ENCODE results near the gene LIPF.
"Not testable (repeated sequence)": the region's sequence is repeated elsewhere in the genome, so short reads cannot be mapped to it uniquely, and the experiment has no call there.

LIPF gene

DNA sequence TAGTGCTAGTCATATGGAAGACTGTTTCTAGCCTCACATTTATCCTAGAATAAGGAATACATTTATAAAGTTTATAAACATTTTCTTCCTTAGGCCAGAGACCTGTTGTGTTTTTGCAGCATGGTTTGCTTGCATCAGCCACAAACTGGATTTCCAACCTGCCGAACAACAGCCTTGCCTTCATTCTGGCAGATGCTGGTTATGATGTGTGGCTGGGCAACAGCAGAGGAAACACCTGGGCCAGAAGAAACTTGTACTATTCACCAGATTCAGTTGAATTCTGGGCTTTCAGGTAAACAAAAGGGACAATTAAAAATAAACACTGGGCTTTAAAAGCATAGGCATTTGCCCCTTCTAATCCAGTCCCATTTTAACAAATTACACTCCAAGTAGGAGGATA lies 4.2 kb downstream of the LIPF start:
- DNase-seq: no peak
- intact Hi-C loops (cut with DNase I): no loop called here

DNA sequence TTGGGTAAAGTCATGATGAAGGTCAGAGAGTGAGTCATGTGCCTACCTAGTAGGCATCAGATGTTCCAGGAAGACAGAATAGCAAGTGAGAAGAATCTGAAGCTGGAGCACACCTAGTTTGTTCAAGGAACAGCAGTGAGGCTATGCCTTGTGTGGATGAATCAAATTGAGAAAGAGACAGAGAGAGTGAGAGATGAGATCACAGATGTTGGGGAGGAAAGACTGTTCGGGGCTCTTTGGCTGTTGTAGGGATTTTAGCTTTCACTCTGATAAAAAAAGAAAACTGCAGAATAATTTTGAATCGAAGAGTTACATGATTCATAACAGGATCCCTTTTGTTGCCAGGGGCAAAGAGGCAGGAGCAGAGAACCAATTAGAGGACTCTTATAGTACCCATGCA lies 6.3 kb downstream of the LIPF start:
- intact Hi-C loops (cut with DNase I): no loop called here
- DNase-seq: no peak

DNA sequence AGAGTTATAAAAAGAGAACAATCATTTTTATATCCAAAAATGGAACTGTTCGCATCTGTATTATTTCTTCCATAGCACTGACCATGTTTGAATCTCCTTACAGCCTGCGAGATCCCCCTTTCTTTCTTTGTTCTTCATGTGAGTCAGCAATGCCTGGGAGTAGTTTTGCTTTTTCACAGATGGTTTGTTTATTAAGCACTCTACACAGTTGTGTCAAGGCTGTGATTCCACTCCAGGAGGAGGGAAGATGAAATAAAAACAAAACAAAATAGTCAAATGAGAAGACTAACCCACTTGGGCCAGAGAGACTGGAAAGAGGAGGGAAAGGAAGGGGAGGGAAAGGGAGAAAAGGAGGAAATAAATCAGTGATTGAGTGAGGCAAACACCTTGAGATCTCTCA lies 7.8 kb downstream of the LIPF start:
- no peak for DNase-seq
- intact Hi-C loops (cut with DNase I): no loop called here

DNA sequence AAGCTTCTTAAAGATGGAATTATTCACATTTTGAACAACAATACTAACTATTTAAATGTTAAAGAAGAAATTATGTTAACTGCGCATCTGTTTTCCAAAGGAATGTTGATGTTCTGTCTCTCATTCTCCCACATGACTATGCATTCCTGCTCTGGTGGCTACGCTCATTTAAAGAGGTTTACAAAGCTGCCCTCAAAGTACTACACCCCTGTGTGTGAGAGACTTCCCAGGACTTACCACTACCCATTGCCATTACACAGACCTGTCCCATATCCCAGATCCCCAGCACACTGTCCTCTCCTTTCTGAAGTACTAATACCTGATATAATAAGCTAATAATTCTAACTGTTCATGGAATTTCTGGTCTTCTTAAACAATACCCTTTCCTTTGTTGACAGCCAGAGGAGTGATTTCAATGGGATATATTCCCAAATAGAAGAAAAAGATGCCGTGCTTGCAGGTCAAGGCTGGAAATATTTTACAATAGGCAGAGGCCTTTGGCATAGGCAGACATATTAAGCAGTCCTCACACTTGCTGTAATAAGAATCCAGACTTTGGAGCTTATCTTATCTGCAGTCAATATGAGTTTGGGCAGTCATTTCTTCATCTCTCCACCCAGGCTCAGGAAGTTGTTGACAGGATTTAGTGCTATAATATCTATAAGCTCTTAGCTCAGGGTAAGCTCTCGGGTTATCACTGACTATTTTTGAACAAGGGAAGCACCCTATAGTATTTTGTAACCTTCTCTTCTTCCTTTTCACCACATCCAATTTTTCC lies 12.2 kb downstream of the LIPF start:
- intact Hi-C loops (cut with DNase I): no loop called here
- no peak for DNase-seq

DNA sequence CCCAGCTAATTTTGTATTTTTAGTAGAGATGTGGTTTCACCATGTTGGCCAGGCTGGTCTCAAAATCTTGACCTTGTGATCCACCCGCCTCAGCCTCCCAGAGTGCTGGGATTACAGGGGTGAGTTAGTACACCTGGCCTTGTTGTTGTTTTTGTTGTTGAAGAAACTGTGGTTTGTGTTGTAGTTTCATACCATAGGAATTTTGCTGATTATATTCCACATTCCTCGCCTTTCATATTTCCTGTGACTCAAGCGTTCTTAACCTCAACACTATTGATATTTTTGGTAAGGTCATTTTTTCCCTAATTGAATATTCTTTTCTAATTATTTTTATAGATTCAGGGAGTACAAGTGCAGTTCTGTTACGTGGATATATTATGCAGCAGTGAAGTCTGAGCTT lies 16.7 kb downstream of the LIPF start:
- intact Hi-C loops (cut with DNase I): no loop called here
- DNase-seq: no peak

DNA sequence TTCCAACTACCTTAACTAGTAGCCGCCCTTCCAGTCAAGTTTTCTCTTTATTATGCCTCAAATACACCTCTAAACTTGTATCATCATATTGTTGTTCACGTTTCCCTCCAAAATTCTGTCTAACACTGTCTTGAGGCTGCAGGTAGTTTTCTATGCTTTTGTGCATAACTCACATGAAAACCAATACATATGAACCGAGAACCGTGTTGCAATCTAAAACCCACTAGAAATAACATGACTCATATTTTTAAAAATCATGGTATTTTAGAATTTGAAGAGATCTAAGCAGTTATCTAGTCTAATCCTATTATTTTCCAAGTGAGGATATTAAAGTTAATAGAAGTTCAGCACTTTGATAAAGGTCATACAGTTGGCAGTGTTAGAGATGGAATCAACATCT lies 18.2 kb downstream of the LIPF start:
- intact Hi-C loops (cut with DNase I): no loop called here
- no peak for DNase-seq

DNA sequence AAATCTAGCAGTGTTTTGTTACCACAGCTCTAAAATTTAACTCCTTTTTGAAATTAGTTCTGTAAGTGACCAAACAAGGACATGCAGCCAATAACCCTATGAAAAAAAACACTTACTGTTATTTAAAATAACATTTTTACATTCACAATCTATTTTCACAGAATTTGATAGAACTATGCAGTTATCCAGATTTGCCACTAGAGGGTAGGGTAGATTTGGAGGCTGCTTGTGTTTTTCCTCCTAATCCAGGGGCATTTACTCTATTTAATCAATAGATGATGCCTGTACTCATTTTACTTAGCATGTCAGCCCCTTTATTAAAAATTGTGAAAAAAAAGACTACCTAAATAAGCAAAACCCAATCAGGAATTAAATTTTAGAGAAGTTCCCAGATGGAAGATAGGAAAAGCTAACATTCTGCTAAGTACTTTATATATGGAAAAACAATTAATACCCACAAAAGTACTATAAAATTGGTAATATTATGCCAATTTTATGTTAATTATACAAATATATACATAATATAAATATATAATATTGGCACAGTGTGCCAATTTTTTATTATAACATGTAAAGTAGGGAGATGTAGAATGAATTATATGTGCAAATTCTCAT lies 23.7 kb downstream of the LIPF start:
- DNase-seq: peak in 2 of 42 donors; percentile 13 to 37
- intact Hi-C loops (cut with DNase I): no loop called here

DNA sequence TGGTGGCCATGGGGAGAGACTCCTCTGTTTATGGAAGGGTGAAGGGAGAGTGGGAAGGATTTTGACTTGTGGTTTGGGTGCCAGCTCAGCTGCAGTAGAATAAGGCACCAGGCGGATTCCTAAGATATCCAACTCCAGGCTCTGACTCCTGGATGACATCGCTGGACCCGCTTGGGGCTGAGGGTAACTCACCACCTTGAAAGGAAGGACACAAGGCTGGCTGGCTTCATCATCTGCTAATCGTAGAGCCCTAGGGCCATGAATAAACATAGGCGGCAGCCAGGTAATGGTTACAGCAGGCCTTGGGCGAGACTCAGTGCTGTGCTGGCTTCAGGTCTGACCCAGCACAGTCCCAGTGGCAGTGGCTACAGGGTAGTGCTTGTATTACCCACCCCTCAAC lies 25.1 kb downstream of the LIPF start:
- intact Hi-C loops (cut with DNase I): no loop called here
- DNase-seq: no peak

DNA sequence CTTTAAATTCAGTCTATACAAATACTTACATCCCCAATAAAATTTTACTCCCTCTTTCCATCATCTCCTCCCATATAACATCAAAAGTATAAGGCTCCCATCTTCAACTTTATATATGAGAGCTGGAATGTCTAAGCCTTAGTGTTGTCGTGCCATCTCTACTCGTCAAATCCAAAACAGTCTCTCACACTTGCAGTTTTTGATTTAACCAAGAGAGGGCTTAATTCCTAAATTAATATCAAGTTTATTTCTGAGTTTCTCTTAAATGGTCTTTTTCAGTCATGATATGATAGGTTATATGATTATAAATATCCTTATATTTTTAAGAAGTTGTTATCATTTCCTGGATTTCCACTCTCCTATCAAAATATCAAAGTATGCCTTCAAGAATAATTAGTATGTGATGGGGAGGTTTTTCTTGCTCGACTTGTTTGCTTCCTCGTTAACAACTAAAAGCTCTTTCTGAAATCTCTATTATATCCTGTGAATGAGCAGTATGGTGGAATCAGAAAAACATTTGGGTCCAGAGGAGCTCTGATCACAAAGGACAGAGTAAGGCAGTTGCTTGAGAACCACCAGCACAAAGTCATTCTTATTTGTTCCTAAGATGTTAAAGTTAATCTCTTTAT lies 29.3 kb downstream of the LIPF start:
- DNase-seq: no peak
- intact Hi-C loops (cut with DNase I): no loop called here

DNA sequence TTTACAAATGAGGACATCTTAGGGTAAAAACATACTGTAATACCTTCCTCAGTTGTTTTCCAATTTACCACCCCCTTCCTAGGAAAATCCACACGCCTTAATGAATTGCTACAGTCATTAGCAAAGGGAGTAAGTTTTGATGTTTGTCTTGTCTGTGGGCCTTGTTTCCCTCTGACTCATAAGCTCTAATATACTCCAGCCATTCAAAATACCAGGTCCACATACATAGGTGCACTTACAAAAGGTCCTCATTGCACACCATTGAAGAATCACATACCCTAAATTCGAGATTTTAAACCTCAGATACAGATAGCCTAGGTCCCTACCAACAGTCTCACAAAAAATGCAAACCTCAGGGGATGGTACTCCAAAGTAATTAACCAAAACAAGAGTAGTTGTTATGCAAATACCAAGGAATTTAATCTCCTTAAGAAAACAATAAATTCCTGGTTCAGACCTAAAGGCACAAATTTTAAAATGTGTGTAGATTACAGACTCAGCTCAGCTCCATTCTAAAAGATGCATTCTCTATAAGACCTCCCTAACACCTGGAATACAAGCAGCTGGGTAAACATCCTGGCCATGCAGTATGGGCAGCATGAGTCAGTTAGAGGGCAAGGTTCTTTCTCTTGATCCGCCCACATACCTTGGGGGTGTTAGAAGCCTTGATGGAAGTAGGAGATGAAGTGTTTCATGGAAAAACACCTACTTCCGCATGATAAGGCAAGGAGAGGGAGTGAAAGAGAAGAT lies 38.8 kb downstream of the LIPF start:
- intact Hi-C loops (cut with DNase I): no loop called here
- DNase-seq: no peak

DNA sequence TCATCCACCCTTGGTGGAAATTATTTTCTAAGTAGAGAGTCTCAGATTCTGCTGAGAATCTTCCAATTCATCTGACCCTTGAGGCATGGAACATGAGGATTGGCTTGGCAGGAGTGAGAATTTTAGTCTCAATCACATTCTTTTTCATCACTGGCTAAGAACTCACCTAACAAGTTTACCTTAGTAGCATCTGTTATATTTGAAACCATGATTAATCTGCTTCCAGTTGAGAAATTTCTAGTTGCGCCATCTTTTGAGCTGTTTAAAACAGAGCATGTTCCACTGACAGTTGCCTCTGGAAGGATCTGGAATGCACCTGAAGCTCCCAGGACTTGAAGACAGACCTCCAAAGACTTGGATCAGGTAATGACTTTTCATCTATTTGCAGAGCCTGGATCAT lies 41.7 kb downstream of the LIPF start, which contains the start of gene LIPK:
TSS of gene LIPK (plus strand) at position 292 of the 400 bp plus-strand sequence. CDS start 18,295 bp downstream, outside the sequence.
- DNase-seq: no peak
- intact Hi-C loops (cut with DNase I): no loop called here

DNA sequence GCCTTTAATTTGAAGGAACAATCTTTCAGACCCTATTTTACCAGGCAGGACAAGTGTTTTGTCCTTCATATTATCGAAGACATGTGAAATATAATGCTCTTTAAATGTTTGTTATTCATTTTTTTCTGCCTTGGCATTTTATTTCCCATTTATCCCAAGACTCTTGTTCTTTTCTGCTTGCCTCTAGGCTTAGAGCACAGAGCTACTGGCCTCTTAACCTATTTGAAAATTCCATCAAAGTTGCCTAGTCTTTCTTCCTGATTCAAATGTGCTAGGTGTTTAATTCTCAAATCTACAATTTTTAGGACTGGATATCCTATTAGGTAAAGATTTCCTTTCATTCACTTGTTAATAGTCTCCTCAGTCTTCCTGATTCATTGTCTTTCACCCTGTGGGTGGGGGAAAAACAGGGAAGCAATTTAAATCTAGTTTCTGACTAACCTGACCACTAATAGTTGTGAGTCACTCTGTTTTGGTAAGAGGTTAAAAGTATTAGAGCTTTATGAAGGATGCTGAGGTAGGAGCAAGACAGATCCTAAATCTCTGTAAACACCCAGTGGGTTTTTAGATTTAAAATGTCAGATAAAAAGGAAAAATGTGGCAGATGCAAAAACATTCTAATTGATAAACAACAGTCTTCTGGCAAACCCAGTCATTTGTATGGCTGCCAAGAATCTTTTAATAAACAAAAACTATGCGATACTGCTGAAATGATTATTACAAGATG lies 43.4 kb downstream of the LIPF start:
- intact Hi-C loops (cut with DNase I): no loop called here
- no peak for DNase-seq

DNA sequence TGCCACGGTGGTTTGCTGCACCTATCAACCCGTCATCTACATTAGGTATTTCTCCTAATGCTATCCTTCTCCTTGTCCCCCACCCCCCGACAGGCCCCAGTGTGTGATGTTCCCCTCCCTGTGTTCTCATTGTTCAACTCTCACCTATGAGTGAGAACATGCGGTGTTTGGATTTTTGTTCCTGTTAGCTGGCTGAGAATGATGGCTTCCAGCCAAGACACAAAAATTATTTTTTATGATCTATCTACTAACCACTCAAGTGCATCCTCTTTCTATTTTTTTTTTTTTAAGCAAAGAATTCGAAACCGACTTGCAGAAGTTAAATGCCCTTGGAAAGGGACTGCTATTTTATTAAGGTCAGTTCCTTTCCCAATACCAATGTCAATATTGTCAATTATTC lies 45.1 kb downstream of the LIPF start:
- DNase-seq; intact Hi-C loops (cut with DNase I): not testable (repeated sequence)

DNA sequence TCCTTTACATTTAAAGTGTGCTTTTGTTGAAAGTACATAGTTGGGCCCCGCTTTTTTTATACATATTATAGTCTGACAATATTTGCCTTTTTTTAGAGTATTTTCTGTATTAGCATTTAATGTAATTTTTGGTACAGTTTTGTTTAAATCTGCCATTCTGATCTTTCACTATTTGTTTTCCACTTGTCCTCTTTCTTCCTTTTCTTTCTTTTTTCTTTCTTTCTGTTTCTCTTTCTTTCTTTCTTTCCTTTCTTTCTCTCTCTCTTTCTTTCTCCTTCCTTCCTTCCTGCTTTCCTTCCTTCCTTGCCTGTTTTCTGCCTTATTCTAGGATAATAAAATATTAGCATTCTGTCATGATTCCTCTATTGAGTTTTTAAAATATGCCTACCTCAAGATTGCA lies 51.3 kb downstream of the LIPF start:
- DNase-seq: no peak
- intact Hi-C loops (cut with DNase I): no loop called here

DNA sequence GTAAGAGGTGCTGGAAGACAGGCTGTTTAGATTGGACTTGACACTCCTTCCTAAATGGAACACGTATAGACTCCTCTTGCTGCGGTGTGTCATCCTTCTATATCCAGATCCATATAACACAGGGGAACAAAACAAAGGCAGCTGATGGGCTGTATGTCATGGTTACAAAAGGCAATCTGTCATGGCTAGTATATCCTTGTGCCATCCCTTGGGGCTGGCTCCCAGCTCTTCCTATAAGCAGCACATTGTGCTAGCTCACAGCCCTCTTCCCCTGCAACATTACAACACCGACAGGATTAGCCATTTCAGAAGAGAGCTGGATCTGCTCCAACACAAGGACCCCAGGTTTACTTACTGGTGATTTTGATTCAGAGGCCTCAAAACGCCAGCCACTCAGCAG lies 57.1 kb downstream of the LIPF start:
- DNase-seq: no peak
- intact Hi-C loops (cut with DNase I): no loop called here

DNA sequence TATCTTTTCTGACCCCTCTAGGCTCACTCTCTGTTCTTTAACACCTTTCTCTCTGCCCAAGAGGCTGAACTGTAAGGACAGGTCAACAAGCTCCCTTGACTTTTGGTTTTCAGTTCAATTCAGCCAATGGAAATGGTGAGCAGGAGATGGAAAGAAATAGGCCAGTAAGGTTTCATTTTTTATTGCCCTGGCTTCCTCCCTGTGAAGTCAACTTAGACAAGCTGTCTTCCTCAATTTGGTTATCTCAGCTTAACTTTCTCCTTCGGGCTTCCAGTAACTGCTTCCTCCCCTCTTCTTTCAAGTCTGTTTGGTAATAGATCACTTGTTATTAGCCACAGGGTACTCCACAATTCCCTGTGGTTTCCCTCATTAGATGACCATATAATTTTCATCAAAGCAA lies 61.6 kb downstream of the LIPF start:
- intact Hi-C loops (cut with DNase I): no loop called here
- no peak for DNase-seq

DNA sequence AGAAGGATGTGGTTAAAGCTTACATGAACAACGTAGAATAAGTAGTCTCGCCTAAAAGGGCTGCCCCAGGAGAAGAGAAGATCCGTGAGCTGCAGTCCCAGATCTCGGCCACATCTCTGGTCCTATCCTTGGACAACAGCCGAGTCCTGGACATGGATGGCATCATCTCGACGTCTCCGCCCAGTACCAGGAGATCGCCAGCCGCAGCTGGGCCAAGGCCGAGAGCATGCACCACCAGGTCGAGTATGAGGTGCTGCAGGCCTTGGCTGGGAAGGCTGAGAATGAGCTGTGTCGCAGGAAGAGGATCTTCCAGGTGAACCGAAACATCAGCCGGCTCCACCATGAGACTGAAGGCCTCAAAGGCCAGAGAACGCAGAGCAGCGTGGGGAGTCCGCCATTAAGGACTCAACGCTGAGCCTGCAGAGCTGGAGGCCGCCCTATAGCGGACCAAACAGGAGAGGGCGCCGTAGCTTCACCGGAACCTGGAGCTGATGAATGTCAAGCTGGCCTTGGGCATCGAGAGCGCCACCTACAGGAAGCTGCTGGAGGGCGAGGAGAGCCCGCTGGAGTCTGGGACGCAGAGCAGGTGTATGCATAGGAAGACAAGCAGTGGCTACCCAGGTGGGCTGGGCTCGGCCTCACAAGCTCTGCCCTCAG lies 64.0 kb downstream of the LIPF start:
- no peak for DNase-seq
- intact Hi-C loops (cut with DNase I): no loop called here
